Body of pancreas (tissue), 4 donors: ENCODE measurements around the gene MARK4.

Experiments used
- CTCF ChIP-seq, 7 experiments: fragments of 450-650 bp in 4 of 7; fragments of 200-600 bp in 3 of 7; sonication (generic) in 3 of 7; IDR thresholded peaks; one replicate each; pipeline ENCODE4 v1.5.1; 2016 to 2019; ENCODE audit warnings: antibody characterized with exemption in 7 of 7
- POLR2A ChIP-seq, 3 donors: fragments of 450-650 bp; IDR thresholded peaks; one replicate each; pipeline ENCODE4 v1.6.1; 2016; ENCODE audit warnings: antibody characterized with exemption in 3 of 3, mild to moderate bottlenecking in 2 of 3

GRCh38 chr19:45293682-45294081, 42.6 kb downstream of the MARK4 start:
- no peak for TF ChIP-seq POLR2A (IDR thresholded peaks at IDR 0.05)
- no peak for TF ChIP-seq CTCF (IDR thresholded peaks at IDR 0.05)
